Omental fat pad (tissue), 4 donors: Measurements from ENCODE around the gene RUNX1. TPM values are rescaled to one million over a fixed set of nuclear protein-coding genes. Genes with fewer than 3 reads are reported as not detected.

ENCODE experiments used
- ATAC-seq: fragments of 150-250 bp; one replicate; pipeline ENCODE4 v1.9.1; 2016; ENCODE audit warnings: mild to moderate bottlenecking, moderate library complexity; ENCODE audit not compliant: low FRiP score
- DNase-seq: peaks from one replicate; pipeline ENCODE4 v3.0.0-alpha.2; 2019; ENCODE audit warnings: low spot score
- total RNA-seq, 4 donors: library from RNA; depleted of rRNA; stranded (reverse); fragments of >200 nt; gene quantifications; one replicate each; pipeline ENCODE4 v1.1.0, GENCODE V29; 2016
- TF ChIP-seq, protein P1 (sequence below), 3 donors: fragments of 450-650 bp; IDR thresholded peaks; one replicate each; pipeline ENCODE4 v1.5.1; 2016 to 2017; ENCODE audit warnings: antibody characterized with exemption in 3 of 3, mild to moderate bottlenecking in 3 of 3, moderate library complexity in 2 of 3

Gene RUNX1
- total RNA-seq, 4 donors from 2014 or later, result 21.1 to 75.9 (median 30.2) TPM

DNA sequence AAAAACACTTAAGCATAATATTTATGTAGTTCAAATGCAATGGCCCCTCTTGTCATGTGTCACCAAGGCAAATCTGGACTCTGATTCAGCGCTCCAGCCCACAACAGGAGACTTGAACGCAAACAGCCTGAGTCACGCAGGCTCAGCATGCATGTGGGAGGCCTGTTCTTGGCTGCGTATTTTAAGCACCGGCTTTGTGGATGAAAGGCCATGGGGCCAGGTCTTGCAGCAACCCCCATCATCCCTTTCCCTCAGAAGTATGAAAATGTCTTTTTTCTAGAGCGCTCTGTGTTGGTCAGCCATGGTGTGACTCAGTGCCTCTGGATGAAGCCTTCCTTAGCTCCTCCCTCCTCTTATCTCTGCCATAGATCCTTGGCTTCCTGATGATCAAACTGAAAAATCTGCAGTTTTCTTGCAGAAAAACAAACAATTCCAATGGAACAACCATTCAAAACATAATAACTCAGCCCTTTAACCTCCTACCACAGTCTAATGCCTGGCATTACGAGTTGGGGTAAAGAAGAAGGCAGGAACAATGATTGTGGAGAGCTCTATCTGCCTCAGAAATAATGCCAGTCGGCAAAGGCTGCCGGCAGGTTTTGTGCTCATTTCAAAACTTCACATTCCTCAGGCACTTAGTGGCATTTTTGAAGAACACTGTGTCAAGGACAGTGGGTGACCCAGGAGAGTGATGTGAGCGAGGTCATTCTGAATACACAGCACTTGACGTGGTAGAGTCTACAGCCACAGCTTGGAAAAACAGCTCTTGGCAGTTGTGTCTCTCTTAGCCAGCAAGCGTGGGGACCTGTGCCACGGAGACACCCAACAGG lies 212.8 kb downstream of the RUNX1 start:
- ATAC-seq (peak; percentile 74), DNase-seq (no peak)
- TF ChIP-seq, protein P1, sequence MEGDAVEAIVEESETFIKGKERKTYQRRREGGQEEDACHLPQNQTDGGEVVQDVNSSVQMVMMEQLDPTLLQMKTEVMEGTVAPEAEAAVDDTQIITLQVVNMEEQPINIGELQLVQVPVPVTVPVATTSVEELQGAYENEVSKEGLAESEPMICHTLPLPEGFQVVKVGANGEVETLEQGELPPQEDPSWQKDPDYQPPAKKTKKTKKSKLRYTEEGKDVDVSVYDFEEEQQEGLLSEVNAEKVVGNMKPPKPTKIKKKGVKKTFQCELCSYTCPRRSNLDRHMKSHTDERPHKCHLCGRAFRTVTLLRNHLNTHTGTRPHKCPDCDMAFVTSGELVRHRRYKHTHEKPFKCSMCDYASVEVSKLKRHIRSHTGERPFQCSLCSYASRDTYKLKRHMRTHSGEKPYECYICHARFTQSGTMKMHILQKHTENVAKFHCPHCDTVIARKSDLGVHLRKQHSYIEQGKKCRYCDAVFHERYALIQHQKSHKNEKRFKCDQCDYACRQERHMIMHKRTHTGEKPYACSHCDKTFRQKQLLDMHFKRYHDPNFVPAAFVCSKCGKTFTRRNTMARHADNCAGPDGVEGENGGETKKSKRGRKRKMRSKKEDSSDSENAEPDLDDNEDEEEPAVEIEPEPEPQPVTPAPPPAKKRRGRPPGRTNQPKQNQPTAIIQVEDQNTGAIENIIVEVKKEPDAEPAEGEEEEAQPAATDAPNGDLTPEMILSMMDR (IDR thresholded peaks at IDR 0.05), result no peak

DNA sequence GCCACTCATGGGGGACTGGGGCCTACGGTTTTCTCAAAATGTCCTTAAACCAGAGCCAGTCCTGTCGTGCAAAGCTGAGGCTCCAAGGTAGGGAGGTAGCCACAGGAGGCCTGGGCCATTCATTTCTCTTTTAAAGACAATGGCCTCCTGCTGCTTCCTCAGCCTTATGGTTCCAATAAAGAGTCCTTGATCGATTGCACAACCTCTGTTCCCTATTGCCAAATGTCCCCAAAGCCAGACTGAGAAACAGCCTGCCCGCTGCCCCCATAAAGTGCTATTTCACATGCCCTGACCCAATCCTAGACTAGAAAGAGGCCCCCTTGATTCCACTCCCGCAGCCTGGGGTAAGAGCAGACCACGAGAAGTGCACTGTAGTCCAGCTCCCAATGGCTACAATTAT lies 213.6 kb downstream of the RUNX1 start:
- no peak for DNase-seq
- no peak for ATAC-seq
- TF ChIP-seq, protein P1 (IDR thresholded peaks at IDR 0.05), result no peak

DNA sequence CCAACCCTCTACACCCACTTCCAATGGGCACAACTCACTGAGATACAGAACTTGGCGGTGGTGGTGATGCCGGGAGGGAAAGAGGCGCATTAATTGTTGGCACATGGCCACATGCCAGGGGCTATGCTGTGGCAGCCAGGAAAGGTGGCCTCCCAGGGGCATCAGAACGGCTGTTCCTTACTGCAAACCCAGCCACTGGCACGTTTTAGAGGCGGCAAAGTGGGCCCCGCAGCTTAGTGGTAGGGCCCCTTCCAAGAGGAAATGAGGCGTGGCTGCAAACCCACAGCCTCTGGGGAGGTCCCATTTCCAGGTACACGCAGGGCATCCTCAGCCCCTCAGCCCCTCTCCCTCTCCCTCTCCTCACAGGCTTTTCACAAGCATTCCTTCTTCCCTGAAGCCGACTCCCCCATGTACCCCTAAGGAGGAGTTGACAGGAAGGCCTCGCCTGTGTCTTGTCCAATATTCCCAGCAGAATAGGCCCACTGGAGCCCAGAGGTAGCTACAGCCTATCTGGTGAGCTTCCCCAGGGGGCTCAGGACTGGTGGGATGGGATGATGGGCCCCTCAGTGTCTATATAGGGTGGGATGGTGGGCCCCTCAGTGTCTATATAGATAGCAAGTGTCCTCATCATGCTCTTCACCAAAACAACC lies 214.1 kb downstream of the RUNX1 start:
- DNase-seq (no peak), ATAC-seq (no peak)
- TF ChIP-seq, protein P1 (IDR thresholded peaks at IDR 0.05), result no peak

DNA sequence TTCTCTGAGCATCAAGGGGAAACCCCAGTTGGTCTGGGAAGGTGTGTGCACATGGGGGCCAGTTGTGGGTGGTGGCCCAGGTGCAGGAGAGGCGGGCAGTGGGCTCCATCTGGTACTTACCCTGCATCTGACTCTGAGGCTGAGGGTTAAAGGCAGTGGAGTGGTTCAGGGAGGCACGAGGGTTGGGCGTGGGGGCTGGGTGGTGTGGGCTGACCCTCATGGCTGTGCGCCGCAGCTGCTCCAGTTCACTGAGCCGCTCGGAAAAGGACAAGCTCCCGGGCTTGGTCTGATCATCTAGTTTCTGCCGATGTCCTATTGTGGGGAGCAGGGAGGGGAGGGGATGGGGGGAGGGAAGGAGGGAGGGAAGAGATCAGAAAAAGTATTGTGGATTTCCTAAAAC lies 214.8 kb downstream of the RUNX1 start:
- TF ChIP-seq, protein P1 (IDR thresholded peaks at IDR 0.05), result no peak
- ATAC-seq (no peak), DNase-seq (no peak)

DNA sequence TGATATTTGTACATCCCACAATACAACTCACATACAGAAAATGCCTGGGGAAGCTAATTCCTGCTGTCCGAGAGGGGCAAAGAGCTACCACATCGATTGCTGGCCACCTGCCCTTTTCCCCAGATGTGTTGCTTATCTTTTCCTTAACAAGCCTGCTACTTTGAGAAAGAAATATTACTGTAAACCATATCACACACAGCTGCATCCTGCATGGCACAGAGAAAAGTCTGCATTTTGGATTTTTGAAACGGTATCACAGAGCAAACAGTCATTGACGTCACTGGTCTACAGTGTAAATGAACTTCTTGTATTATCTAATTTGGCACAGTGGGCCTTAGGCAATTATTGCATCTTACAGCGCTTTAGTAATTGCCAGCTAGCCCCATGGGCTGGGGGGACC lies 215.6 kb downstream of the RUNX1 start:
- TF ChIP-seq, protein P1 (IDR thresholded peaks at IDR 0.05), result no peak

DNA sequence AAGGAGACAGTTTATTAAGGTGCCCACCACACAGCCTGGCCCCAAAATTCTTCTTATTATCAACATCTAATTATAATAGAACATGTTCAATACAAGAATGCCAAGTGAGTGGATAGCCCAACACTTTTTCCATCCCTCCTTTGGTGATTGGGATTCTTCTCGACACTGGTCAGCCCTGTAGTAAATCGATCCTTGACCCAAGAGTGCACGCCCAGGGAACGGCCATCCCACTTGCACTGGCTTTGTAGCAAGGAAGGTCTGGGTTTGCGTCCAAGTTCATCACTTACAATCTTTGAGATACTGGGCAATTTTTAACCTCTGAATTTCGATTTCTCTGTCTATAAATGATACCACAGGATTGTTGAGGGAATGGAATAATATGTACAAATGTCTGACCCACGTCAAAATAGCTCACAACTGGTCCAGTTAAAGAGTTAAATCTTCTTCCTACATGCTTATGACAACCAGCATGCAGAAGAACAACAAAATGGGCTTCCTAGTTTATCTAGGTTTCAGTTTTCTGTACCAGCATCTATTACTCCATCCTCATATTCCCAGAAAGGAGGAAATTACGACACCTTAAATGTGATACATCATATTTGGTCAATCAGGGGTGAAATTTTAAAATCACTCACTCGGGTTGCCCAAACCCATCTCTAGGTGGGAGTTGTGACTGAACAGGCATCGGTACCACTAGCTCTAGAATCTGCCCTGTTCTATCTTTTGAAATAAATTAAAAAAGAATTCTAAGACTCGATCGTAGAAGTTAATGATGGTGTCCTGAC lies 218.5 kb downstream of the RUNX1 start:
- TF ChIP-seq, protein P1 (IDR thresholded peaks at IDR 0.05), result no peak
- peak; percentile 45 for ATAC-seq
- no peak for DNase-seq

More for the DNA sequence above, 215.6 kb downstream of the RUNX1 start:
- ATAC-seq (no peak), DNase-seq (no peak)
